IMR-90 (cell line): Measurements from ENCODE around the gene GRIA3. TPM values are rescaled to one million over a fixed set of nuclear protein-coding genes. Genes with fewer than 3 reads are reported as not detected.

ENCODE experiments used
- ATAC-seq: fragments of 200-7000 bp; cut with Tn5 transposase; 2 replicates; pipeline ENCODE4 v1.9.1; 2020; ENCODE audit warnings: low read depth, mild to moderate bottlenecking, moderate library complexity
- BruUV-seq: library from RNA; stranded (reverse); fragments of 400-500 nt; replicated peaks from 2 replicates; lab custom pipeline; 2021; lab: Mats Ljungman, UMichigan
- CTCF ChIA-PET: fragments of 300-600 bp; formaldehyde crosslinking; extraction: SDS; loops from one replicate; lab custom pipeline; 2021; ENCODE audit warnings: antibody characterized with exemption; lab: Yijun Ruan, JAX
- POLR2A ChIA-PET: fragments of 300-600 bp; sonication (Branson Sonifier 250); formaldehyde crosslinking; loops from one replicate; lab custom pipeline; 2022; ENCODE audit warnings: antibody characterized with exemption; ENCODE audit not compliant: unreplicated experiment; lab: Charles Lee
- DNase-seq: peaks from one replicate; pipeline ENCODE4 v3.0.0; 2013
- H2AFZ ChIP-seq: replicated peaks from 2 replicates; pipeline ENCODE3; 2013; ENCODE audit warnings: low read length, mild to moderate bottlenecking; ENCODE audit not compliant: poor library complexity
- H2AK5ac ChIP-seq: 2 replicates; pipeline ENCODE4 v1.6.1; 2013; ENCODE audit warnings: low read depth, low read length, inconsistent platforms
- H2AK9ac ChIP-seq: replicated peaks from 2 replicates; pipeline ENCODE3; 2013; ENCODE audit warnings: mild to moderate bottlenecking, low read depth, low read length, moderate library complexity; ENCODE audit not compliant: poor library complexity
- H2BK120ac ChIP-seq: 2 replicates; pipeline ENCODE4 v1.6.1; 2013; ENCODE audit warnings: low read depth, low read length, inconsistent platforms
- H2BK15ac ChIP-seq: 3 replicates; pipeline ENCODE4 v1.6.1; 2013; ENCODE audit warnings: low read depth, low read length, inconsistent platforms
- H2BK20ac ChIP-seq: 2 replicates; pipeline ENCODE4 v1.6.1; 2013; ENCODE audit warnings: low read depth, mild to moderate bottlenecking, inconsistent platforms, low read length, moderate library complexity
- H2BK5ac ChIP-seq: 2 replicates; pipeline ENCODE4 v1.6.1; 2013; ENCODE audit warnings: mild to moderate bottlenecking, low read depth, low read length, inconsistent platforms; ENCODE audit not compliant: poor library complexity, severe bottlenecking
- H3K14ac ChIP-seq: replicated peaks from 2 replicates; pipeline ENCODE4 v1.6.1; 2013; ENCODE audit warnings: low read depth, low read length, inconsistent platforms
- H3K18ac ChIP-seq: 2 replicates; pipeline ENCODE4 v1.6.1; 2013; ENCODE audit warnings: low read depth, low read length, control low read depth
- H3K23ac ChIP-seq: 2 replicates; pipeline ENCODE4 v1.6.1; 2013; ENCODE audit warnings: low read depth, low read length, inconsistent platforms
- H3K27ac ChIP-seq: 2 replicates; pipeline ENCODE4 v1.5.1; 2013; ENCODE audit warnings: mild to moderate bottlenecking, control low read depth, low read length; ENCODE audit not compliant: insufficient read depth
- H3K27me3 ChIP-seq: 2 replicates; pipeline ENCODE4 v1.6.1; 2013; ENCODE audit warnings: low read length; ENCODE audit not compliant: control insufficient read depth, insufficient read depth
- H3K36me3 ChIP-seq: 2 replicates; pipeline ENCODE4 v1.6.1; 2013; ENCODE audit warnings: low read length, mixed read lengths; ENCODE audit not compliant: control insufficient read depth, insufficient read depth
- H3K4ac ChIP-seq: 2 replicates; pipeline ENCODE4 v1.6.1; 2013; ENCODE audit warnings: low read depth, low read length, inconsistent platforms
- H3K4me1 ChIP-seq: 2 replicates; pipeline ENCODE4 v1.6.1; 2013; ENCODE audit warnings: low read length, mixed read lengths; ENCODE audit not compliant: control insufficient read depth, insufficient read depth
- H3K4me2 ChIP-seq: 2 replicates; pipeline ENCODE4 v1.6.1; 2013; ENCODE audit warnings: low read depth, mild to moderate bottlenecking, control low read depth, low read length, moderate library complexity
- H3K4me3 ChIP-seq: 2 replicates; pipeline ENCODE4 v1.5.1; 2013; ENCODE audit warnings: low read depth, mild to moderate bottlenecking, control low read depth, low read length, moderate library complexity; ENCODE audit not compliant: insufficient read depth
- H3K56ac ChIP-seq: 2 replicates; pipeline ENCODE4 v1.6.1; 2013; ENCODE audit warnings: low read length, inconsistent platforms; ENCODE audit not compliant: insufficient read depth; ENCODE audit errors: extremely low read depth
- H3K79me1 ChIP-seq, 2 experiments: 2 replicates each; pipeline ENCODE4 v1.6.1; 2013; ENCODE audit warnings: low read length in 2 of 2, inconsistent platforms in 1 of 2, low read depth in 1 of 2
- H3K9ac ChIP-seq: 2 replicates; pipeline ENCODE4 v1.6.1; 2013; ENCODE audit warnings: low read depth, low read length, control low read depth
- H3K9me1 ChIP-seq: 2 replicates; pipeline ENCODE4 v1.6.1; 2013; ENCODE audit warnings: low read length, inconsistent platforms; ENCODE audit not compliant: insufficient read depth
- H3K9me3 ChIP-seq: 2 replicates; pipeline ENCODE4 v1.6.1; 2013; ENCODE audit warnings: low read length; ENCODE audit not compliant: control insufficient read depth, insufficient read depth
- H4K20me1 ChIP-seq: 2 replicates; pipeline ENCODE4 v1.6.1; 2013; ENCODE audit warnings: low read length, inconsistent platforms; ENCODE audit not compliant: insufficient read depth
- H4K5ac ChIP-seq: 2 replicates; pipeline ENCODE4 v1.6.1; 2013; ENCODE audit warnings: mild to moderate bottlenecking, low read depth, low read length, control low read depth
- H4K8ac ChIP-seq, 2 experiments: 2 replicates each; pipeline ENCODE4 v1.6.1; 2013; ENCODE audit warnings: low read depth in 2 of 2, low read length in 2 of 2, control low read depth in 1 of 2, inconsistent platforms in 1 of 2
- H4K91ac ChIP-seq: 2 replicates; pipeline ENCODE4 v1.6.1; 2013; ENCODE audit warnings: low read depth, low read length, inconsistent platforms; ENCODE audit not compliant: insufficient read depth
- CEBPB ChIP-seq: IDR thresholded peaks from 2 replicates; pipeline ENCODE4 v1.6.1; 2012; ENCODE audit warnings: low read depth, low read length, improper control_type of control experiment
- ELK1 ChIP-seq: fragments of 150-350 bp; IDR thresholded peaks from 2 replicates; pipeline ENCODE4 v1.6.1; 2016; ENCODE audit warnings: low read depth, mild to moderate bottlenecking, low read length, moderate library complexity, borderline replicate concordance
- MAFK ChIP-seq: IDR thresholded peaks from 2 replicates; pipeline ENCODE4 v1.6.1; 2012; ENCODE audit warnings: low read depth, low read length, improper control_type of control experiment
- POLR2A ChIP-seq: IDR thresholded peaks from 2 replicates; pipeline ENCODE4 v1.6.1; 2012; ENCODE audit warnings: mild to moderate bottlenecking, low read depth, low read length
- RAD21 ChIP-seq: IDR thresholded peaks from 2 replicates; pipeline ENCODE4 v1.6.1; 2012; ENCODE audit warnings: low read length, improper control_type of control experiment
- WGBS, 2 experiments: methylation state at CpG; one replicate each; pipeline versions ENCODE4 v1.1.5 to v1.1.7; 2013; ENCODE audit warnings: missing lambda C conversion rate in 2 of 2; ENCODE audit not compliant: insufficient read length in 1 of 2; ENCODE audit errors: extremely low coverage in 2 of 2; 5-methylcytosine and 5-hydroxymethylcytosine counted together
- dilution Hi-C: fragments of 300-500 bp; cut with HindIII; formaldehyde crosslinking; loops from one replicate; pipeline ENCODE4 v1.14.3; 2018; ENCODE audit warnings: low sequenced_read_pairs; ENCODE audit not compliant: unreplicated experiment
- in situ Hi-C: fragments of 300-500 bp; cut with MboI; formaldehyde crosslinking; loops from 3 replicates; pipeline ENCODE4 v1.14.3; 2019; ENCODE audit warnings: low sequenced_read_pairs, inconsistent platforms, mixed read lengths
- intact Hi-C: fragments of 100-400 bp; cut with micrococcal nuclease; formaldehyde crosslinking; loops from 2 replicates; pipeline ENCODE4 v1.10.0; 2022
- polyA plus RNA-seq, 3 experiments: library from polyadenylated mRNA; depleted of rRNA; stranded (reverse); fragments of >200 nt; gene quantifications; 2 replicates each; pipeline ENCODE4 v1.2.3, GENCODE V29; 2012; ENCODE audit warnings: low replicate concordance in 1 of 3
- total RNA-seq: library from RNA; depleted of rRNA; stranded (reverse); fragments of >200 nt; gene quantifications from 2 replicates; pipeline ENCODE4 v1.2.3, GENCODE V29; 2012

The GRIA3 gene
- total and polyA plus RNA-seq, 2 of the 4 experiments (the other 2 are of a cell fraction) = not detected

GRCh38 chrX:123337886-123338639 is 154.0 kb downstream of the GRIA3 start:
- H3K79me1 ChIP-seq = no peaks in the 10 kb centered on the region
- no peak overlapping the region for H3K27ac ChIP-seq
- no peaks in the 10 kb centered on the region for H3K9me3 ChIP-seq
- H3K4me2 ChIP-seq = no peak overlapping the region
- H3K56ac ChIP-seq = no peak overlapping the region
- no peaks in the 10 kb centered on the region for H3K27me3 ChIP-seq
- H3K9me1 ChIP-seq = no peaks in the 10 kb centered on the region
- H3K4me1 ChIP-seq = no peaks in the 10 kb centered on the region
- no peak overlapping the region for H3K23ac ChIP-seq
- H4K5ac ChIP-seq = no peak overlapping the region
- DNase-seq (no peak), ATAC-seq (no peak)
- no CpG with 5 or more reads among the region's 7 CpGs for WGBS, 2 experiments
- POLR2A ChIA-PET = no interaction called here
- H2AK5ac ChIP-seq = no peak overlapping the region
- H3K9ac ChIP-seq = no peak overlapping the region
- no peak overlapping the region for H4K8ac ChIP-seq
- H3K36me3 ChIP-seq = no peaks in the 10 kb centered on the region
- intact Hi-C loops (no loop called here), dilution Hi-C loops (no loop called here), in situ Hi-C loops (no loop called here)
- no peak overlapping the region for H2AK9ac ChIP-seq
- TF ChIP-seq MAFK (no peak), RAD21 (no peak), ELK1 (no peak), POLR2A (no peak), CEBPB (no peak)
- no peak overlapping the region for H3K4ac ChIP-seq
- CTCF ChIA-PET = no interaction called here
- BruUV-seq = no TSS peak
- H2BK120ac ChIP-seq = no peak overlapping the region
- H4K91ac ChIP-seq = no peak overlapping the region
- no peak overlapping the region for H2BK15ac ChIP-seq
- H2BK20ac ChIP-seq = no peak overlapping the region
- no peak overlapping the region for H2AFZ ChIP-seq
- no peak overlapping the region for H3K14ac ChIP-seq
- H2BK5ac ChIP-seq = no peak overlapping the region
- H3K18ac ChIP-seq = no peak overlapping the region
- no peak overlapping the region for H3K4me3 ChIP-seq
- H4K20me1 ChIP-seq = no peaks in the 10 kb centered on the region
